Measurements from ENCODE around the gene ACOT13.

DNA sequence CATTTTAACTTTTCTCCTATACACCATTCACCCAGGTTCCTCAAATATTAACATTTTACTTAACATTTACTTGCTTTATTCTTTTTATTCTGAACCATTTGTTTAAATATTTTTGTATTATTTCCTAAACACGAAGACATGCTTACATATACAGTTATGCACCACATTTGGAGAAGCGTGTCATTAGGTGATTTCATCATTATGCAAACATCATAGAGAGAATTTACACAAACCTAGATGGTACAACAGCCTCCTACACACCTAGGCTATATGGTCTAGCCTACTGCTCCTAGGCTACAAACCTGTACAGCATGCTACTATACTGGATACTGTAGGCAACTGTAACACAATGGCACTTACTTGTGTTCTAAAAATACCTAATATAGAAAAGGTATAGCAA is 6.8 kb upstream of the ACOT13 start:
- no peak for TF ChIP-seq ELF4 (IDR thresholded peaks at IDR 0.05)
- no peak for TF ChIP-seq SUZ12 (IDR thresholded peaks at IDR 0.05)
- TF ChIP-seq BHLHE40 (IDR thresholded peaks at IDR 0.05; ENCODE audit: borderline replicate concordance), result no peak
- no peak for TF ChIP-seq L3MBTL2 (conservative IDR thresholded peaks at IDR 0.05)

Data from HEK293T (cell line).